GM04504 (cell line): Measurements from ENCODE around the gene ZBTB16.

Experiments
- DNase-seq: peaks from one replicate; pipeline ENCODE4 v3.0.0-alpha.2; 2012; ENCODE audit warnings: low read depth

ZBTB16 gene

DNA sequence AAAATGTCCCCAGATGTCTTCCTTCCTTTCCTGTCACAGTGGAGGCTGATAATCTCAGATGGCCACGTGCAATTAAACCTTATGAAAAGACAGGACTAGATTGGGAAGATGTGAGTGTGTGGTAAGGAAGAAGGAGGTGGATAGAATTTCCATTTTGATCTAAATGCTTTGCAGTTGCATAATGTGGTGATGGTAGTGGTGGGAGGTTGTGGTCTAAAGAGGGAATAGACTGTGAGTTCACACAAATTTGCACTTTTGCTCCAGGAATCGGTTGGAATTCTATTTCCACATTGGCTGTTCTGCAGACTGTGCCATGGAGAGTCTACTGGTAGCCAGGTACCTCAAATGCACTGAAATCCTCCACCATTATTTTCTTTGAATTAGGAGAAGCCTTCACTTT lies 93.3 kb downstream of the ZBTB16 start:
- DNase-seq: no peak

DNA sequence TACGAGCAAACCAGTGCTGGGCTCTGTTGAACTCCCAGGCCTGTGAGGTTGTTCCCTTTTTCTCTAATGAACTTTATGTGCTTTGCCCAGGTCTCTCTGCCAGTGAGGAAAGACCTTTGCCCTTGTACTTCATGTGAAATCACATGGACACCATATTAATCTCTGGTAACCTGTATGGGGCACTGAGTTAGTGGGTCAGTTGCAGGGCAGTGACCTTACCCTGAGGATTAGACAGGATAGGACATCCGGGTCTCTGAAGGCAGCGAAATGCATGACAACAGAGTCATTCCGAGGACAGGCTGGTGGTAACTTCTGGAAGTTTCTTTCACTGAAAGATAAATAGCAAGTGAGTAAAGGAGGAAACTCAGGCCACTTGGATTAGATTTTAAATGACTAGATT lies 93.7 kb downstream of the ZBTB16 start:
- DNase-seq: no peak

DNA sequence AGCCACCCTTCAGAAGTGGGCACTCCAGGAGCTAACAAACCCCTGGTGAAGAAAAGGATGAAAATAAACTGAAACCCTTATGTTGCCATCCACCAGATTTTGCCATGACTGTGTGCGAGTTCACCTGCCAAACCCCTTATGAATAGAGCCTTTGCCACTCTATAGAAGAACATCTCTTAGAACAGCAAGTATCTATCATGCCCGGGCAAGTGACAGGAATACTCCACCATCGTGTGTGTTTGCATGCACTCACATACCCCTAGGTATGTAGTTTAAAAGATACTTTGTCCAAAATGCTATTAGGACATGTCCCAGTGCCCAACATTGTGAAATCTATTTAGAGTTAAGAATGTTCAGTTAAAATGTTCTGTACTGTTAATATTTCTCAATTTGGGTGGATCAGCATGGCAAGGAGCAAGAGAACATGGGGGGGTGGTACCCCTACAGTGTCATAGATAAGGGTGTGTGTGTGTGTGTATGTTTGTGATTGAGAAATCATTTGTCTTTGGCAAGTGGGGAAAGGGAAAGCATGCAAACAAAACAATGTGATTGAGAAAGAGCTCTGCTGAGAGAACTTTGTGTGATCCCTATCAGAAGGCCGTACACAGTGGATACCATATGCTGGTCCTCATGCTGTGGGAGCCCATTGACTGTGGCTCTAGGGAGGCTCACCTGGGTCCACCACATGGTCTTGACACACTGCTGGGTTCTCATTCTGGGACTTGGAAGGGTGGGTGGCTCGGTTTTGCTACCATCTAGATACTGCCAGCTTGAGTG lies 94.9 kb downstream of the ZBTB16 start:
- no peak for DNase-seq

DNA sequence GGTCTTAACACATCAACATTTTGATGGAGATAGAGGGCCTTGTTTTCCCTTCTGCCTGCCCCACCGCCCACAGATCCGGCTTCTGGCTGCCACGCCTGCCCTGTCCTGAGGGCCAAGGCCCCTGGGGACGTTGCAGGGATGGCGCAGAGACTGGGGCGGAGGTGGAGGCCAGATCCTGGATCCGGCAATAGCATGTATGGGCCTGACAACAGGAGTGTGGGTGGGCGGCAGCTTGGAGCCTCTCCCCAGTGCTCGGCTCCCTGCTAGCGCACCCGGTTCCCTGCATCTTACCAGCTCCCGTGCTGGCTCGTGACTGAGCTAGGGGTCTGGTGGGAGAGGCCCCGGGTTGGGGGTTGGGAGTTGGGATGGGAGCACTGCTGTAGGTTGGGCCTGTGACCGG lies 95.6 kb downstream of the ZBTB16 start:
- DNase-seq: no peak

DNA sequence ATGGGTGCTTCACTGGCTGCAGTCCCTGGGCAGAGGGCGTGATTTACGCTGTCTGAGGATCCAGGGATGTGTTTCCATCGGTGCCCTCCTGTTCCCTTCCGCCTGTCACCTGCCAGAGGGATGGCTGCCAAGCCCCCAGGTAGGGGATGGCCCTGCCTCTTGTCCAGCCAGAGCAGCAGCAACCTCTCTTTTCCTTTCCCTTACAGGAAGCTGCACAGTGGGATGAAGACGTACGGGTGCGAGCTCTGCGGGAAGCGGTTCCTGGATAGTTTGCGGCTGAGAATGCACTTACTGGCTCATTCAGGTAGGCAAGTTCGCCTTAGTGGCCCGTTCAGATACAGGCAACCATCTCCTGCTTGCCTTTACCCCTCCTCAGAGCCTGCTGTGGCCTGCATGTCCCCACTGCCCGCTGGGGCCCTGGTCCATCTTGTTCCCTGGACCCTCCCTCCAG lies 96.6 kb downstream of the ZBTB16 start:
- DNase-seq: no peak

DNA sequence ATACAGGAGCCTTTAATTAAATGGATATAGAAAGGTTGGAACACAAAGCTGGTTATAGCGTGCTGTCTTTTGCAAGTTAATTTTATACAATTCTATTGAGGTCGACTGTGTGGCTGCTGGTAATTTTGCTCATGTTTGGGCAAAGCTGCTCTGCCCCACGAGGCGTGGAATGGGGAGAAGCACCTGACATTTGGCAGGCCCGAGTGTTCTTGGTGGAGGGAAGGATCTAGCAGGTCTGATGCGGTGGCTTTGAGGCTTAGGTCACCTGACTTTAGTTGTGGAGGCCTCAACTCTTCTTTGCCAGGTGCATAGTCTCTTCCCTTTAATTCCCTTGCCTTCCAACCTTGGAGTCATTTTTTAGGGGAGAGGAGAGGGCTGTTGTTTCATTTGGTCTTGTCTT lies 97.3 kb downstream of the ZBTB16 start:
- no peak for DNase-seq

DNA sequence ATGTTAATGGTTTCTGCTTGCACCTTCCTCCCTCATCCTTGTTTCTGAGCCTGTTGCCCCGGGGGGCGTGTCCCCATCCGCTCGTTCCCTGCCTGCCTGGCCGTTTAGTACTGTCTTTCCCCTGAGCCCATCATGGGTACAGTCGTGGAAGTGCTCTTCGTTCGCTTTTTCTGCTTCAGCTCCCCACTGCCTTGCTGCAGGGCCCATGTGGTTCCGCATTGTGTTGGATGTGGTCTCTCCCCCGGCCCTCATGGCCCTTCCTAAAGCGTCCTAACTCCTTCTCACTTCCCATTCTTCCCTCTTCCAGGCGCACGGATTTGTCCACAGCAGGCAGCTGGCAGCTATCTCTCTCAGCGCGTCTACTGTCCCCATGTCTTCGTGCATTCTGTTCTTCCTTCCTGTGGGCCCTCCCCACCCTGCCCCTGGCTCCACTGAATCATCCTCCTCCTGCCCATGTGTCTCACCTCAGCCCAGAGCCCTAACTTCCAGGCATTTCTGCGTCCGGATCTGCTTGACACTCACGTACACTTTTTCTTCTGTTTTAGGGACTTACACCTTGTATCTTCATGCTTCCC lies 98.1 kb downstream of the ZBTB16 start:
- DNase-seq: no peak

DNA sequence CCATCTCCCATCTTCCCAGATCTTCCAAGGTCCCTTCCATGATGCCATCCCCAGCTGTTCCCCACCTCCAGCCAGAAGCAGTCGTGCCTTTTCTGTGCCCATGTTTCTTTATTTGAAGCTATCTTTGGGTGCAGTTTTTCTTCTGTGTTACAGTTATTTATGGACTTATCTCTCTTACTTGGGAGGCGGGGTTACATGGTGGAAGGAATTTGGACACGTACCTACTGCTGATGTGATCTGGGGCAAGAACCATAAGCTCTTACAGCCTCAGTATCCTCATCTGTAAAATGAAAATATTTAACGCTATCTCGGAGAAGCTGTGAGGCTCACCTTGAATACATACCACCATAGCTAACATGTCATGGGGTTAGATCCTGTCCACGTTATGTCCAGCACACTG lies 98.9 kb downstream of the ZBTB16 start:
- DNase-seq: no peak

DNA sequence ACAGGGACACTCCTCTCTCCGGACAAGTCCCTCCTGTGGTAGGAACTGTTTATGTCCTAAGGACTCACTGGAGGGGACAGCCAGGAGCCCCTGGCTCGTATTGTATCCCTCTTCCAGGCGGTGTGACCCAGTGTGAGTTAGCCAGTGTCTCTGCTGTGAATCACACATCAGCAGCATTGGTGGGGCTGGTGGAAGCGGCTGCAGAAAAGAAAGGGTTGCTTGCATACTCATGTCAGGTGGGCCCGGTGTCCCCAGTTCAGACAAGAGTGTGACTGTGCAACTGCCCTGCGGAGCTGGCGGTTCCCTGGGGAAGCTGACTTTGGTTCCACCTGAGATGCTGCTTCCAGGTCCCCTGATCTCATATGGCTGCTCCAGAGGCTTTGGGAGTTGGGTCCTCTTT lies 99.4 kb downstream of the ZBTB16 start:
- DNase-seq: no peak

DNA sequence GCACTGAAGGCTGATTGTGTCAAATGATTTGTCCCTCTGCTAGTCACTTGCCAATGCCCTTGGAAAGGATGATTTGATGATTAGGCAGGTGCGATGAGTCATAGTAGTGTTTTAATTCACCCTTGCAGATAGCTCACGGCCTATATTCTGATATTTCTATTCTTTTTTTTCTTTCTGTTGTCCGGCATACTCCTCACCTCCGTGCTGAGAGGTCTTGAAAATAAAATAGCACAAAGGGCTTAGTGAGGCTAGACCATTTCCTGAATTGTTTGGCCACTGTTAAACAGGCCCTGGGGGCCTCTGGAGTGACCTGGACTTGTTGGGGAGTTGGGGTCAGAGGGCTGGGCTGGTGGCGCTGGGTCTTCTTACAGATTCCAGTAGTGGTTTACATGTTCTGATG lies 99.8 kb downstream of the ZBTB16 start:
- no peak for DNase-seq

DNA sequence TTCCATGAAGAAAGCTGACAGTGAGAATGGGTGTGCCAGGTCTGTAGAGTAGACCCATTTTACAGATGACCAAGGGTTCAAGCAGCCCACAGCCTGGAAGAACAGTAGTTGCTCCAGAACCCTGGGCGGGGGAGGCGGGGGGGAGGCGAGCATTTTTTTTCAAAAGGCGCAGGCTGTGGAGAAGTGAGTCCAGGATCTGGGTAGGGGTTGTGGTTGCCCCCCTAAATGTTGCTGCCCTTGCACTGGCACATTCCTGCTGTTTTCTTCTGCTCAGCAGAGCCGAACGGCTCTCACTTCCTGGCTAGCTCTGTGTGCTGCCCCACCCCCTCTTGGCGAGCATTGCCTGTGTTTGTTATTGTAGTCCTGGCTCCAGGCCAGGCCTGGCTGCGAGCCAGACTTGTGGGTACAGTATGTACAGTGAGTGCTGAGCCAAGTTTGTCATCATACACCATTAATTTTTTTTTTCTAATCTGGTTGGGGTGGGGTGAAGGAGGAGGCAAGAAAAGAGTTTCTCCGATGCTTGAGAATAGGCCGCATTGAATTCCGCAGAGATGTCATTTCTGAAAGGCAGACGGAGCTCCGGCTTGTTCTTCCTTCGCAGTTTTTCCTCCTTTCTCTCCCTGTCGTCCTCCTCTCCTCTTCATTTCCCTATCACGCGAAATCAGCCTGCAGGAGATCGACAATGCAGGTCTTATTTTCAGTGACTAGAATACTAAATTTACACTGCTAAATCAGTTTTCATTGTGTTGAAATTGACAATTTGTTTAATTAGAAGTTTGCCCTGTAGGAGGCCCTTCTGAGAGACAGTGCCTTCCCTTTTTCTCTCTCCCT lies 100.5 kb downstream of the ZBTB16 start:
- peak; percentile 79 for DNase-seq

DNA sequence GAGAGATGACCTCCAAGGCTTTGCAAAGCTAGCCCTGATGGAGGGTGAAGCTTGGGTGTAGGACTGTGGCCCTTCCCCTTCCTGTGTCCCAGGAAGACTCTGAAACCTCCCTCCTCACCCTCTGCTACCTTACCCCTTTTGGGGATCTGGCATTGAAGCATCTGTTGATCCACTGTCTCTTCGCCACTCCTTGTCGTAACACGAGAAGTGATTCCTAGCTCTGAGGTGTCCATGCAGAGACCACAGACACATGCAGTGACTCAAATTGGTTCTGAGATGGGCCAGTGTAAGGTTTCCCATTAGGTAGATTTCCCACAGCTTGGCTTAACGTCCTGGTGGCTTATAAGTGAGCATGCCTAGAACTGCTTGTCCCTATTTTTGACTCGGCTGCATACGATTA lies 101.4 kb downstream of the ZBTB16 start:
- DNase-seq: no peak

DNA sequence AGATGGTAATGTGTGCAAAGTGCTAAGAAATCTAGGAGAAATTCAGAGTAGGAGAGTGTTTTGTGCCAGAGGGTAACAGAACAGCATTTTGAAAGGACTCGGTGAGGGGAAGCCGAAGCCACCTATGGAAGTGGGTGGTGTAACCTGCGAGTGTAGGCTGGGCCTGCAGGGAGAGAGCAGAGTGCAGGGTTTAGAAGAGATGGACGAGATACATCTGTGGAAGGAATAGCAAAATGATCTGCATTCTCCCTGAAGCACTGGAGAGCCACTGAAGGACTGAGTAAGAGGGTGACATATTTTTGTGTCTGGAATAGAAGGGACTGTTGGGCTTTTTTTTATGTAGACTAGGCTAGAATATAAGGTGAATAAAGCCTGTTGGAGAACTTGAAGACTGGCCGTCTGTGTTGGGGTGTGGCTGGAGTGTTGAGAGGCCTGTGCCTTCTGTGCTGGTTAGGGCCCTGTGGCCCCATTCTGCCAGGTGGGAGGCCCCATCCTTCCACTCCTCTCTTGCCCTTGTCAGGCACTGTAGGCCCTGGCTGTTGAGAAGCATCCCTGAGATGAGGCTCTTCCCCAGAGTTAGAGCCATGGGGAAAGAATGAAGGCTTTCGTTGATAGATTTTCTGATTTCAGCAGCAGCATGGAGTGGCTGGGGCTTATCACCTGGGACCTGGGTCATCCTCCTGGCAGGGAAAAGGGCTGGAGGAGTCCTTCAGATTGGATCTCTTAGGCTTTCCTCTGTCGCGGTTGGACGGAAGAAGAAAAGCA lies 102.2 kb downstream of the ZBTB16 start:
- no peak for DNase-seq

DNA sequence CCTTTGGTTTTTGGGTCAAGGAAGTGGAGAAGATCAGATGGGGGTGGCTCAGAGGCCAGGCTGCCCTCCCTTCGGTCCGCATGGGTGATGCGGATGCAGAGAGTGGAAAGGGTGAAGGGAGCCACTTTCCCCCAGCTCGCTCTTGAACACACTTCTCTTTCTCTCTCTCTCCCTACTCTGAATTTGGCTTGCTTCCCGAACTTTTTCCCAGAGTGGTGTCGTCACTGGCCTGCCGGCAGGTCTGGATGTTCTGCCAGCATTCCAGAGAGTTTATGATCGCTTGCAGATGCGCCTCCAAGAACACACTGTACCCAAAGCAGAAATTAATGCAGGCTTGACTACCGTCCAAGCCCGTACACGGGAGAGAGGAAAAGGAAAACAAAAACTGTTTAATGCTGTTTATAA lies 103.2 kb downstream of the ZBTB16 start:
- peak; percentile 95 for DNase-seq

DNA sequence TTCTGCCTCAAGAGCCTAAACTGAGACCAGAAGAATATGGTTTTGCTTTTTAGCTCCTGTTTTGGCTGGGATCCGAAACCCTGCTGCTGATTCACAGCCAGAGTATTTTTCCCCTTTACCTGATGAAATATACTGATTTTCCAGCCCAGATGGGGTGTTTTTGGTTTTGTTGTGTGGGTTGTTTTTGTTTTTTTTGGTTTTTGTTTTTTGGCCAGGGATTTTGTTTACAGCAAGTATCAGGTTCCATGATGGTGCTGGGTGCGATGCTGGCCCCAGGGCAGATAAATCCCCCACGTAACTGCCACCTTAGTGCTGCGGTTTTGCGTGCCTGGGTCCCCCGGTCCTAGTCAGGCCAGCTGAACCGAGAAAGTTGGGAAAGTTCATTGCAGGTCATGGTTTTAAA lies 103.7 kb downstream of the ZBTB16 start:
- no peak for DNase-seq

DNA sequence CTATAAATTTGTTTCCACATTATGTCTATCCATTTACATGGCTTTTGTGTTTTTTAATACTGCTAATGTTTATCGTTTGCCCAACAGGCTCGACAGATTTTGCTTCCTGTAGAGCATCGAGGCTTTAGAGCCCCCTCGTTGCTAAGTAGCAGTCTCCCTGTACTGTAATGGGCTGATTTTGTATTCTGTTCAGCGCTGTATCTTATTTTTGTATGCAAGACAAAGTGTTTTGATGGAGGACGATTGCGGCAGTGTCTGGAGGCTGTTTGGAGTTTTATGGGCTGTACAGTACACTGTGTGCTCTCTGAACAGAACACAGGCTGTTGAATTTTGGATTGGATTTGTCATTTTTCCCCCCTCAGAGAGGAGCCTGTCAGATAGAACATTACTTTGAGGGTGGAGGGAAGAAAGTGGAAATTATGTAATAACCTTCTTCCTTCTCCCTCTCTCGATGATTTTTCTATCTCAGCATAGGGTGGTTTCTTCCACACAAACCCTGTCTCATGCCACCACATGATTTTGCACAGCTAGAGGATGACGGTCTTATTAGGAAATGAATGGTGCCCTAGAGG lies 104.4 kb downstream of the ZBTB16 start:
- no peak for DNase-seq

DNA sequence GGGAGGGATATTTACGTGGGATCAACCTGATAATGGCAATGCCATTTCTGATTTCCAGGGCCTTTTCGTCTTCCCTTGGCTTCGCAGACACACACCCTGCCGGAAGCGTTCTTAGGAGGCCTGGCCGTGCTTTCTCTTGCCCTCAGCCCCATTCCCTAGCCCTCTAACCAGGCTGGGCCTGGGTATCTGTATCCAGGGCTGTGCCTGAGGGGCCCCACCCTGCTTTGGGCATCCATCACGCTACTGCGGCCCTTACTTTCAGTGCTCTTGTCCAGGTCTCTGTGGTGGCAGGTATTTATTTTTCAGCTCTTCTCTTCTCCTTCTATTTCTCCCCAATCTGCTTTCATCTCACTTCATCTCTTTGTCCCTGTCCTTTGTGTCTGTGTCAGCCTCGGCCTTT lies 105.0 kb downstream of the ZBTB16 start:
- no peak for DNase-seq

DNA sequence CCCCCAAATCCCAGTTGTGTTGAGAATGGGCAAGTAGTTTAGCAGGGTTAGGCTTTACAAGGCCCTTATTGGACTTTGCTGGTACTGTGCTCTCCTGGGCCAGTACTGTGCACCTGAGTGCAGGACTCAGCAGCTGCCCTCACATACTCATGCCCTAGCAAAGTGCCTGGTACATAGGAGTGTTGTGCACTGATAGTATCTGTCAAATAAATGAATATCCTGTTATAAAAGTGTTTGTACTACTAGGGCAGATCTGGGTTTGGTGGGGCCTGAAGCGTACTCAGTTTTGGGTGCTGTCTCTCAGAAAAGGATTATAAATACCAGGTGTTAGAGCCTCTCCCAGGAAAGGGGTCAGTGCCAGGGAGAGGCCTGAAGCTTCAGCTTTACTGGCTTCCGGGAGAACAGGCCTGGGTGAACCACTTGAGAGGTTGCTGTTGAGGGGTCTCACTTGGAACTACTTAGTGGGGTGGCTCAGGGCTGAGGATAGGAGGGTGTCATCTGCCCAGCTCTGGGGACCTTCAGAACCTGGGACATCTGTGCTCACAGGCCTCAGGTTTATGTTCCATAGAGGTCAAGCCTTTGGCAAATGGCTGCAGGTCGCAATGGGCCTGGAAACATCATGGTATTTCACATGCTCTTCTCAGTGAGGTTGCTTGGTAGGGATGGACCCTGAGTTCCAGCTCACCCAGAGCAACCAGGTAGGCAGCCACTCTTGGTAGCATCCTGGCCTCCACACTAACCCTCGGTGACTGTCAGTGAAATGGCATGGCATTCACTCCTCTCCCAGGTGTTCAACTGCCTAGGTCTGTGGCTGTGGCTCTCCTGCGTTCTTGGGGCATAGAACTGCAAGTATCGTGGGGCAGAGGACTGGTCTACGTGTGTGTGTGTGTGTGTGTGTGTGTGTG lies 106.1 kb downstream of the ZBTB16 start:
- DNase-seq: no peak

DNA sequence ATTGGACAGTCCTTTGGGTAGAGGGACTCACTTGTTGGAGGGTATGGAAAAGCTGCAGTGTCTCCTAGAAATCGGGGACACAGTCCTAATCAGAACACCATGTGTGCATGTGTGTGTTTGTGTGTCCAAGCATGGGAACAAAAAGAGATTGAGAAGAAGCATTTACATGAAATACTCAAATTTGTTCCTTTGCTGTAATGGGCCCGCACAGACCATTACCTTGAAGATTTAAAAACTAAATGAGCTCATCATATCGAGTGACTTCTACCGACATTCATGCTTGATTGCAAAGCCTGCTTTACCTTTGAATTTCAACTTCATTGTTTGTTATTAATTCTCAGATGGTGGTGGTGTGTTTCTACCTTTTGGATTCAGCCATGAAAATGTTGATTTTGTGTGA lies 106.9 kb downstream of the ZBTB16 start:
- no peak for DNase-seq

DNA sequence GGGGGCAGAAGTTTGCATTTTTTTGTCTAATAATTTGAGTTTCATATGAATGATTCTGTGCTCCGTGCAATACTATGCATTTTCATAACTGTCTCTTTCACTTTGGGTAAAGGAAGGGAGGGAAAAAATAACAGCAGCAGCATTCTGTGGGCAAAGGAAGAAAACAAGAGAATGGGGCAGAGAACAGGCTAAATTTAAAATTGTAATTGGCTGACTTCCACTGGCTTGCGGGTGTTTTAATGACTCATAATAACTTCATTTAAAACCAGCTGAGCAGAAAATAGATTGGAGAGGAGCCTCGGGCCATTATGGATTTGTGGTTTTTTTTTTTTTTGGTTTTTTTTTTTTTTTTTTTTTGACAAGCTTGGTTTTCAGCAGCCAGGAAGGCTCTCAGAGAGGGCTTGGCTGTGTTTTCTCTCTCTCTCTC lies 107.4 kb downstream of the ZBTB16 start:
- DNase-seq: peak; percentile 64

DNA sequence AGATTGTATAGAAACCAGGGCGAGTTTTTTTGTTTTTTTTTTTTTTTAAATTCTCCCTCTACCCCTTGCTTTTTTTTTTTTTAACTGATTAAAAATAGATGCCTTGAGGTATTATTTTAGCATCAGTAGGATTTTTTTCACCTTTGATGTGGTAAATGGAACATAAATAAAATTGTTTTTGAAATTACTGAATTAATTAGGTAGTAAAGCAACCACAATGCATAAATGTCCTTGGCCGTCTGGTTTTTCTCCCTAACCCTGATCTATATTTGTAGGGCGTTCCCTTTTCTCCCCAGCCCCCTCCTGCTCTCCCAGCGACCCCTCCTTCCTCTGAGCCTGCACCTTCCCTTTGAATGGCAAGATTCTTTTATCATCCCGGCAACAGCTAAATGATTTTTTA lies 107.8 kb downstream of the ZBTB16 start:
- no peak for DNase-seq
